HG02885 (cell line): ENCODE results near the gene HP1BP3.
A peak's percentile ranks its signal among the peaks of the same experiment; 100 is the strongest.

Experiments
- ATAC-seq: cut with Tn5 transposase; IDR thresholded peaks from one replicate; pipeline ENCODE4 v1.9.1; 2021; ENCODE audit warnings: mild to moderate bottlenecking; ENCODE audit not compliant: unreplicated experiment, poor library complexity

HP1BP3 gene

DNA sequence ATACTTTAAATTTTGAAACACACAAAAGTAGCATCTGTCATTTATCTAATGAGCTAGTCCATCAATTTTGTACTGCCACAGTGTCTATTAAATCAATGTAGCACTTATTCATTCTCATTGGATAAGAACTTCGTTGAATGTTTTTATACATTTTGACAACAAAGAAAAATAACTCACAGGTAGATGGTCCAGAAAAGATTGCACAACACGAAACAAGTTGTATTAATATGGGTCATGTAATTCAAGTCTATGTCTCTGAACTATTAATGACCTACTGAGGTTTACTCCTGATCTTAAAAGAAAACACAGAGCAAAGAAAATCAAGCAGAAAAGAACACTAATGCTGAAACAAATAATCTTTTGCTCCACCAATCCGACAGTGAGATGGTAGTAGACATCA is 15.3 kb downstream of the HP1BP3 start:
- ATAC-seq: no peak

DNA sequence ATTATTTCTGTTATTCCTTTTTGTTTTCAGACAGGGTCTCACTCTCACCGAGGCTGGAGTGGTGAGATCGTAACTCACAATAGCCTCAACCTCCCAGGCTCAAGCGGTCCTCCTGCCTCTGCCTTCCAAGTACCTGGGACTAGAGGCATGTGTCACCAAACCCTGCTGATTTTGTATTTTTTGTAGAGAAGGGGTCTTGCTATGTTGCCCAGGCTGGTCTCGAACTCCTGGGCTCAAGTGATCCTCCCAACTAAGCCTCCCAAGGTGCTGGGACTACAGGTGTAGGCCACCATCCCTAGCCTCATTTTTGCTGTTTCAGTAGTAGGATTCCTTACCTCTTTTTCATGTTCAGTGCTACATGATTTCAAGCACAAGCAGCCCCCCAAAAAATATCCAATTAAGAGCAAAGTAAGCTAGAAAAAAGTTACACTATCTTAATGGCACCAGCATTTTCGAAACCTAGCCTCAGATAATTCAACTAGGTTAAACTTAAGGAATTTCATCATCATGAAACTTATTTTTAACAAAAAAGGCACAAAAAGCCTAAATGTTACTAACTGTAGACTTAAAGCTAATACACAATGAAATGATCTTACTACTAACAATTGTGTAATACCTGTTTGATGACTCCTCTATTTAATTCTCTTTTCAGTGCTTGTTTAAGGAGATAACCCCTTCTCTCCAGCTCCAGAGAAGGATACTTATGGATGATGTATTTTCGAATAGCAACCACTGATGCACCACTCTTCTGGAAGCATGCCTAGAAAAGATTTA is 16.6 kb downstream of the HP1BP3 start:
- ATAC-seq: no peak

DNA sequence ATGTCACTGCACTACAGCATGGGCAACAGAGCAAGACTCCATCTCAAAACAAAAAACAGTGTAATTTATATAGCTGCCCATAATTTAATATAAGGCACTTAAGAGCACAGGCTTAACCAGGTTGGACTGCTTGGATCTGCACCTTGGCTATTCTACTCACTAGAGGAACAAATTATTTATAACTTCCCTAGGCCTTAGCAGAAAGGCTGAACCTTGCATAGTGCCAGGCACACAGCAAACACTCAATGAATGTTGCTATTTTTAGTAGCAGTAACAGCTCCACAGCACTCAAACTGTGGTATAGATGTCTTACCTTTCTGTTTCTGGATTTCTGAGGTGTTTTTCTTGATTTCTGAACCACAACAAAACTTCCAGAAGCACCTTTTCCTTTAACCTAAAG is 19.8 kb downstream of the HP1BP3 start:
- ATAC-seq: no peak

DNA sequence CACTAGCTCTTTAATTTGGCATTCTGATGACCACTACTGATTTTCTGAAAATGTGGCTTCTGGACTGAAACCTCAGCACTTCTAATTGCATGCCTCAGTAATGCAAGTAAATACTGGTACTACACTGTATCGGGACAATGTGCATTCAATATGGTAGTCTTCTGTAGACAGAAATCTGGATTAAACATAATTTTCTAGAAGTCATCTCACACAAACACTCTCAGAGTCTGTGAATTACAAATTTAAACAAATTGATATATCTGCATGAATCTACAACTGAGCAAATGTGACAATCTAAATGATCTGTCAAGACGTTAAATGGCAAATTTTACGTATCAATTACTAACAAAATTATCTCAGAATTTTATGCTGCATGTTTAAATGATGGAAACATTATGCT is 23.7 kb downstream of the HP1BP3 start:
- ATAC-seq: no peak

DNA sequence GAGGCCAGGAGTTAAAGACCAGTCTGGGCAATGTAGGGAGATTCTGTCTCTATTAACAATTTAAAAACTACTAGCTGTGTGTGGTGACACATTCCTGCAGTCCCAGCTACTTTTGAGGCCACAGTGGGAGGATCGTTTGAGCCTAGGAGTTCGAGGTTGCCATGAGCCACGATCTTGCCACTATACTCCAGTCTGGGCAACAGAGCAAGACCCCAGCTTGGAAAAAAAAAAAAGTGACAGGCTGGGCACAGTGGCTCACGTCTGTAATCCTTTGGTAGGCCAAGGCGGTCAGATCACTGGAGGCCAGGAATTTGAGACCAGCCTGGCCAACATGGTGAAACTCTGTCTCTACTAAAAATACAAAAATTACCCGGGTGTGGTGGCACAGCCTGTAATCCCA is 26.8 kb downstream of the HP1BP3 start:
- ATAC-seq: no peak

DNA sequence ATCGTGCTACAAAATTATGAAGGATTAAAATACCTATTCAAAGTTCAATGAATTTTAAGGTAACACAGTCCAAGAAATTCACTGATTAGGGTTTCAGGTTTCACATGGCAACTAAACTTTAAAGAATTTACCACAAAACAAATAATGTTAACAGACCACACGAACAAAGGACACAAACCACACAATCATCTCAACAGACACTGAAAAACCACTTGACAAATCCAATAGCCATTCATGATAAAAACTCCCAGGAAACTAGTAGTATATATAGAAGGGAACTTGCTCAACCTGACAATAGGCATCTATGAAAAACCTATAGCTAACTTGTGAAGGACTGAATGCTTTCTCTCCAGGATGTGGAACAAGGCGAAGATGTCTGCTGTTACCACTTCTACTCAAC is 33.5 kb downstream of the HP1BP3 start:
- no peak for ATAC-seq

DNA sequence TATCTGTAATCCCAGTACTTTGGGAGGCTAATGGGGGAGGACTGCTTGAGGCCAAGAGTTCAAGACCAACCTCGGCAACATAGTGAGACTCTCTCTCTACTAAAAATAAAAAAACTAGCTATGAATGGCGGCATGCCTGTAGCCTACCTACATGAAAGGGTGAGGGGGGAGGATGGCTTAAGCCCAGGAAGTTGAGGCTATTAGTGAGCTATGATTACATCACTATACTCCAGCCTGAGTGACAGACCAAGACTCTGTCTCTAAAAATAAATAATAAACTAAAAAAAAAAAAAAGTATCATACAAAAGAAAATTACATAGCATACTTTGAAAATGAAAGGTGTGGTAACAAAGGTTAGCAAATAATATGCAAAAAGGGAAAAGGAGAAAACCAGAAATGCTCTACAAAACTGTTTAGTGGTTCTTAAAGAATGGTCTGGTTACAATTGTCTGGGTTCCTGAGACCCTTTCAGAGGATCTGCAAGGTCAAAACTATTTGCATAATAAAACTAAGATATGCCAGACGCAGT is 35.6 kb downstream of the HP1BP3 start:
- ATAC-seq: no peak

DNA sequence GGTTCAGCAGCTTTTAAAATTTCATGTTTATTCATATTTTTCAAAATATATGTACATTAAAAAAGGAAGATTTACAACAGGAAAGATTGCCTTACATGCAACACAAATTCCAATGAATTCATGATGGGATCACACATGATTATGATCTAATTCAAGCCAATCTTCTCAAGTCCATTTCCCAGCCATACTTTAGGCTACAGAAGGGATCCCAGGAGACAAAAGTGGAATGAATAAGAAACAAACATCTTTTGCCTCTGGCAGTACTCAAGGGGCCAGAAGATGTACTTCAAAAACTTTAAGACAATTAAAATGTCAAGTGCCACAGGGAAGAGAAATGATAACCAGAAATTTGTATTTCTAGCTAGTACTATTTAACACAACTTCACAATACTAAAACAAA is 44.4 kb downstream of the HP1BP3 start:
- no peak for ATAC-seq

DNA sequence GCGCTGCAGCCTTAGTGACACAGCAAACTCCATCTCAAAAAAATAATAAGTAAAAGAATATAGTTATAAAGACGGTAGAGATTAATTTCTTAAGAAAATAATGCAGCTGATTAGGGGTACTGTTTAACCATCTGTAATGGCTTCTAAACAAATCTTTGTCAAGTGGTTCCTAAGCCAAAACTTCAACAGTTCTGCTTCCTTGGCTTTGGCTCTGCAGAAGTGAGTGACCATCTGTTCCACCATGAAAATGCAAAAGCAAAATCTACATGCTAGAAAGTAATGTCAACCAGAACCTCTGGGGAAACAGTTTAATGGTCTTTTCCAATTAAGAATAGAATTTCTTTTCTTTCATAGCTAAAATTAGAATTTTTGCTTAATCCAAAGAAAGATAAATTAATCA is 46.3 kb downstream of the HP1BP3 start:
- ATAC-seq: no peak

DNA sequence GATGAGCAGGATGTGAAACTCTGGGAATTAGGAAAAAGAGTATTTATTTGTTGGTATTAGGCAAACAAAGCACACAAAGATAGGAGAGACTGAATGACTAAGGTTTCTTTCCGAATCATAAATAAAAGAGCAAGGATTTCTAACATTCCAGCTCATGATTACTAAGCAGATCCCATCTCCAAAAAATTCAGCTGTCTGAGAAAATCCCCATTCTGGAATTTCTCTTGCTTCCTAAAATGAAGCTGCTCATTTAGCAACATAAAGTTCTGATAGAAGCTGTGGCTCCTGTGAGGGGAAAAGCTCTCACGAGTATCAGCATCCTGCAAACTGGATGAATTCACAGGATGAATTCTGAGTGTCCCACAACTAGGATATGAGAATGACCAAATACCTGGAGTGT is 47.9 kb downstream of the HP1BP3 start:
- no peak for ATAC-seq

DNA sequence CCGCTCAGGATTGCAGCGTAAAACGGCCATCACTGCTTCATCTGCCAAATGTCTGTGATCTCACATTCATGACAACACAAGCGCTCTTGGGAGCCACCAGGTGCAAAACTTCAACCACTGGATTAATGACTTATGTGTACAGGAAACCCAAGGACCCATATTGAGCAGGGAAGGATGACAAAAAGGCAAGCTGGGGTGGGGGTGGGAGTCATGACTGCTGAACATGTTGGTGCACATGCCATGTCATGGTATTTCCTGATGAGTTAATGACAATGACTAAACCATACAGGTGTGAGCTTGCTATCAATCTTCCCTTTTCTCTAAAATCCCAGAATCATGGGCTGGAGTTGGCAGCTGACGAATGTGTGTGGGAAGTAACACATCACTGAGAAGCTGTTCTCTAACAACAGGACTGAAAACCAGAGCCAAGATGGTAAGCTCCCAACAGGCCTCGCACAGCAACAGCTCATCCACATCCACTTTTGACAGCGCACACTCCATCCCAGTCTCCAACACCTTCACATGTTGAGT is 51.5 kb downstream of the HP1BP3 start:
- no peak for ATAC-seq

DNA sequence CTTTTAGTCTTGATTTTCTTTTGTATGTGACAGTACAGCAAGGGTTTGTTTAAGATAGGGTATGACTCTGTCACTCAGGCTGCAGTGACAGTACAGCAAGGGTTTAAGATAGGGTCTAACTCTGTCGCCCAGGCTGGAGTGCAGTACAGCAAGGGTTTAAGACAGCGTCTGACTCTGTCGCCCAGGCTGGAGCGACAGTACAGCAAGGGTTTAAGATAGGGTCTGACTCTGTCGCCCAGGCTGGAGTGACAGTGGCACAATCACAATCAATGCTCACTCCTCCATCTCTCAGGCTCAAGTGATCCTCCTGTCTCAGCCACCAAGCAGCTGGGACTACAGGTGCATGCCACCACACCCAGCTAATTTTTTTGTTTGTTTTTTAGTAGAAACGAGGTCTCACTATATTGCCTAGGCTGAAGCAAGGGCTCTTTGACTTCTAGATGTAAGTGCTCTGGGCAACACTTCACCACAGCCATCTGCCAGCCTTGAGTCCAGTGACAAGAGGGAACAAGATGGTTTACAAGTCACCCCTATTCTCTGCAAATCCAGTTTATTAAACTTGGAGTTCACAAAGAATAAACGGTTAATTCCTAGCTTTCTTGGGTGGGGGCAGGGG is 53.6 kb downstream of the HP1BP3 start:
- peak; percentile 14 for ATAC-seq

DNA sequence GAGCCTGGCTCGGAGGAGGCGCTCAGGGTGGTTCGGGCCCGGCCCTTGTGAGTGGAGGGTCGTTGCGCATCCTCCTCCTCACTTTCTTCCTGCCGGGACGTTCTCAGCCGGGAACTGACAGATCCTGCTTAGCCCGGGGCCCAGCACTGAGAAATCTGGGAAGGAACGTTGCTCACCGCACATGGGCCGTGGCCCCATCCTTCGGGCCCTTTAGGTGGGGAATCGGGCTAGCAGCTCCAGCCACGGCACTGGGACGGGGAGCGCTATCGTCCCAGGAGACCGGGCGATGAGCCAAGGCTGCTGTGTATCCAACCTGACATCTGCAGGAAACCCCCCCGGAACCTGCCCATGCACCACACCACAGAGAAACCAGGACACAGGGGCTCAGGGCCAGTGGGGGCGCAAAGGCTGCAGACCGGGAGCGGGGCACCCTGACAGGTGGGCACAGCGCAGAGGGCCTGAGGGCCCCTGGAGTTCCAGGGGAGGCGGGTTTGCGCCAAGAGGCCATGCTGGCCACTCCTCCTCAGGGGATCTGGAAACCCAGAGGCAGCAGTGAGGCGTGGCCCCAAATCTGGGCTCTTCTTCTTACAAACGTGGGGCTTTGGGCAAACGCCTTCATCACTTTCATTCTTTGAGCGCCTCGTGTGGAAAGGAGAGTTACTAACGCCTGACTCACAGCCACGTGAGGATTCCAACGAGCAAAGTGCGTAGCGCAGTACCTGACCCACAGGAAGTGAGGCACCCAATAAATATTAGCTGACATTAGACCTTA is 54.3 kb downstream of the HP1BP3 start, which contains the start of gene SH2D5:
Gene SH2D5, minus strand, starts transcription at position 116 of the 772 bp plus-strand sequence. CDS start 4,659 bp downstream, outside the sequence.
- peak; percentile 60 for ATAC-seq

DNA sequence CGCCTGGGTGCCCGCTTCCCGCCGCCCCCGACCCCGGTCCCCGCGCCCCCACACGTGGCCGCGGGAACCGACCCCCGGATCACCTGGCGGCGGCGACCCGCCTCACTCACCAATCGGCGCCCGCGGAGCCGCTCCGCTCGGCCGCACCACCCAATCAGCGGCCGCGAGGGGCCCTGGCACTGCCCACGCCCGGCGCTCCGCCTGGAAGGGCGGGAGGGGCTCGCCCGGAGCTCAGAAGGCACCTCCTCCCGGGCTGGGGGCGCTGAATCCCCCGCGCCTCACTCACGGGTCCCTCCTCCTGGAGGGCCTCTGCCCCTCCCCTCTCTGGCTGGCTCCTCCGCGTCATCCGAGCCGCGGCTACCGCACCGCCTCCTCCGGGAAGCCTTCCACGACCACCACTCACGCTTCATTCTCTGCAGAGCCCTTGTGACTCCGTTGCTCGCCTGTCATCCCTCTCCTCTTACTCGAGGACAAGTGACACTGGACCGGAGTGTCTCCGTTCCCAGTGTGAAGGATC is 55.0 kb downstream of the HP1BP3 start:
- ATAC-seq: peak; percentile 55

DNA sequence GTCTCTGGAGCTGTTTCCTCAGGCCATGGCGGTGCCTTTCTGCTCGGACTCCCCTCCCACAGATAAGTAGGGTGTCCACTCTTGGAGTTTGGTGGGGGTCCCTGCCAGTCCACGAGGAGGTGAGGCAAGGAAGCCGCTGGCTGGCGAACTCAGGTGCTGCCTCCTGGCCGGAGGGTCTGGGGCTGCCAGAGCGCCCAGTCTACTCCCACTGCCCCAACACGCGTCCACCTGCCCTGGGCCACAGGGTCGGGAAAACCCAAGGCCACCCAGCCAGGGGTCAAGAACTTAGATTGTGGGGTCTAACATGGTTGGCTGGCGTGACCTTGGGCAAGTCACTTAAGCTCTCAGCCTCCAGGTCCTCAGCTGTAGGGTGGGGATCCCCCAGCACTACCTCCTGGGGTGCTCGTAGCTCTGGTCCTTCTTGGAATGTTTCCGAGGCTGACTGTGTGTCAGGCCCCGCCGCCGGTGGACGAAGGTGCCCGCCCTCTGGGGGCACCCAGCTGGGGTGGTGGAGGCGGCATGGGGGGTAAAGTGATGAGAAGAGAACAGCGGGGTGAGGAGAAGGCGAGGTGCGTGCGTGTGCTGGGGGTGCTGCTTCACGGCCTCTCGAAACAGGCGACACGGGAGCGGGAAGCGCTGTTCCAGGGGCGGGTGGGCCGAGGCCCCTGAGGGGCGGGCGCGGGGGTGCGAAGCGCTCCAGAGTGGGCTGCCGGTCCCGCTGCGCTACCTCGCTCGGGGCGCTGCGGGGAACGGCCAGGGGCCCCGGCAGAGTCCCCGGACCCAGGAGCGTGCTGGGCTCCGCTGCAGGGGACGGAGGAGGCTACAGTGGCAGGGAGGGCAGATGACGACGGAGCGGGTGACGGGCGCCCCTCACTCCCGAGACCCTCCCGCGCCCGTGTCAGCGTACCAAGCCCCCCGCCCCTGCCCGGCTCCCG is 55.8 kb downstream of the HP1BP3 start:
- no peak for ATAC-seq

DNA sequence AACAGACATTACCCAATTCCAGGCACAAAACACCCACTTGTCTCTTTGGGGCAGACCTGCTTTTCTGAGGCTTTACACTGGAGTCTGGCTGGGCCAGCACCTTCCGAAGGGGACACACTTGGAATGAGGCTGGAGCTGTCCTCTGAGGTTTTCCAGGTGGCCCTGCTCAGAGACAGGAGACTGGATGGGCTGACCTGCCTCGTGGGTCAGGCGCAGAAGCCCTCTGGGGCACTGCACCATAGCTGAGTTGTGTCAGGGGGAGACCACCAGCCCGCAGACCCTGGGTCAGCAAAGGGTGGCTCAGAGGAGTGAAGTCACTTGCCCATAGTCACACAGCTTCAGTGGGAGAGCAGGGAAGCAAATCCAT is 56.4 kb downstream of the HP1BP3 start:
- ATAC-seq: no peak

DNA sequence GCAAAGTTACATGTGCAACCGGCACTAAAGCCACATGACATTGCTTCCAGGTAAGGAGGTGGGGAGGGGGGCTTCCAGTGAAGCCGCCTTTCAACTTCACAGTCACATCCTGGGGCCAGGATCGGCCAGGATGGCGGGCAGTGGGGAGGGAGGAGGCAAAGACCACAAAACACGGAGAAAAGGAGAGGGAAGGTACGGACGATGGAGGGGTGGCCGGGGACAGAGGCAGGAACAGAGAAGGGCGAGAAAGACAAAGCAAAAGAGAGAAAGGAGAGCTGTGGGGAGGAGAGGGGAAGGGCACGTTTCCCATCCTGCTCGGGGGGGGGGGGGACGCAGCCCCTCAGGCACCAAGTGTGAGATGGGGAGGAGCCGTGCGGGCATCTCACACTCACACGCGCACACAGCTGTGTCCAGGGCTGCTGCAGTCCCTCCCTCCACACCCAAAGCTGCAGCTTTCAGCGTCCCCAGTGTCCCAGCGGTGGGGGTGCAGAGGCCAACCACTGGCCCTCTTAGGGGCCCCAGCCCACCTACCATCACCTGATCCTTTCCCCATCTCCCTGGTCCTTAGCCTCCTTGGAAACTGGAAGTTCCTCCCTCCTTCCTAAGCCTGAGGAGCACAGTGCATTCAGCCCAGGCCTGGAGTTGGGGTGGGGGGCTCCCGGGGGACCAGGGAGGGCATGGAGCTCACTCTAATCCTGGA is 57.0 kb downstream of the HP1BP3 start:
- ATAC-seq: no peak

DNA sequence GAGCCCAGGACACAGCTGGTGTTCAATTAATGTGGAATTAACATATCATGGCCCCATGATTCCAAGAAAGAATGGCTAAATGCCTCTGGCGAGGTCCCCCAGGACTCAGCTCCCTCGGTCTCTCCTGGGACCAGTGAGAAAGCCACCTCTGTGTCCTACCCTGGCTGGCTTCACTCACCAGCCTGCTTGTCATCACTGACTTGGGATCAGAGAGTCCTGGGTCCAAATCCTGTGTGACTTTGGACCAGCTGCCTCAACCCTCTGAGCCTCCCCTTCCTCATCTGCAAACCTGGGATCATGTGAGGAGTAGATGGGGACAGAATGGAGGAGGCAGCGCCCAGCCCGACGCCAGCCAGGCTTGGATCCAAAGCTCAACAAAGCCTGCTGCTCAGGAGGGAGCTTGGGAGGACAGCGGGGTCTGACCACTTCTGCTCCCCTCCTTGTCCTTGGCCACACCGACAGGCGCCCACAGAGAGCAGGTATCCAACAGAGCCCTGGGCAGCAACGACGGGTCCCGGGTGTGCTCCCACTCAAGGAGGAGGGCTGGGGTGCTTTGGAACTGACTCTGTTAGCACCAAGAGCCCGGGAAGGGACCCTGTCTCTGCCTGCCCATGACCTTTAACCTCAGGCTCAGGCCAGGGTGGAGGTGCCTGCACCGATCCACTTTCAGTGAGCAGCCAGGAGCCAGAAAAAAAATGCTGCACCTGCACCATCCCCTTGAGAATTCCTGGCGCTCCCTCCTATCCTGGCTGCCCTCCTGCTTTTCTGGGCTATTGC is 57.8 kb downstream of the HP1BP3 start:
- ATAC-seq: no peak
